HFFc6 (cell line): ENCODE measurements around the gene MAPK6. TPM values are rescaled to one million over a fixed set of nuclear protein-coding genes. Genes with fewer than 3 reads are reported as not detected.

ENCODE experiments used
- DNase-seq: peaks from one replicate; pipeline ENCODE4 v3.0.0-alpha.2; 2018
- H3K27ac Mint-ChIP-seq: 2 replicates; pipeline ENCODE4 v1.8.0; 2020; ENCODE audit warnings: mild to moderate bottlenecking, mixed read lengths
- H3K27me3 Mint-ChIP-seq: 2 replicates; pipeline ENCODE4 v1.8.0; 2021; ENCODE audit warnings: mild to moderate bottlenecking, moderate library complexity, mixed read lengths; ENCODE audit not compliant: insufficient read depth
- H3K36me3 Mint-ChIP-seq: 2 replicates; pipeline ENCODE4 v1.8.0; 2021; ENCODE audit warnings: low read depth, mixed read lengths
- H3K4me1 Mint-ChIP-seq: 2 replicates; pipeline ENCODE4 v1.8.0; 2020; ENCODE audit warnings: low read depth, mixed read lengths
- H3K4me3 Mint-ChIP-seq: 2 replicates; pipeline ENCODE4 v1.8.0; 2020; ENCODE audit warnings: mild to moderate bottlenecking, moderate library complexity, mixed read lengths
- H3K9me3 Mint-ChIP-seq: 2 replicates; pipeline ENCODE4 v1.8.0; 2020; ENCODE audit warnings: mild to moderate bottlenecking, mixed read lengths
- CTCF ChIP-seq: fragments of 200-600 bp; sonication (generic); IDR thresholded peaks from 2 replicates; pipeline ENCODE4 v1.5.0; 2021; ENCODE audit warnings: antibody characterized with exemption, mild to moderate bottlenecking
- total RNA-seq, 6 experiments: library from RNA; stranded (reverse); fragmentation: NEBNext Ultra II Directional; extraction: Animal tissue kit (Norgen Biotek cat#: 25700); gene quantifications; 2 replicates in 1 of 6; 3 replicates in 5 of 6; pipeline ENCODE4 v1.2.3, GENCODE V29; 2021

The MAPK6 gene
- total RNA-seq, 6 experiments from 2014 or later = 43.0 to 61.9 (median 54.6) TPM

- no peaks in the 10 kb centered on the region for H3K36me3 Mint-ChIP-seq
- peaks cover 1% of the 10 kb centered on the region for H3K27me3 Mint-ChIP-seq
- no peak for TF ChIP-seq CTCF
- peaks cover 46% of the 10 kb centered on the region for H3K4me1 Mint-ChIP-seq
- H3K9me3 Mint-ChIP-seq = no peaks in the 10 kb centered on the region
- no peak overlapping the region for H3K27ac Mint-ChIP-seq
- DNase-seq = no peak
- no peak overlapping the region for H3K4me3 Mint-ChIP-seq
These were observed 6.8 kb upstream of the MAPK6 start for GRCh38 chr15:52012210-52012609.

GRCh38 chr15:52013151-52013791 lies 5.7 kb upstream of the MAPK6 start:
- H3K27ac Mint-ChIP-seq = peak overlapping the region; percentile 38
- DNase-seq = peak; percentile 58
- H3K36me3 Mint-ChIP-seq = no peaks in the 10 kb centered on the region
- no peak for TF ChIP-seq CTCF
- H3K27me3 Mint-ChIP-seq = peaks cover 1% of the 10 kb centered on the region
- peak overlapping the region; percentile 1; the same call in 1 of the 2 replicates for H3K4me3 Mint-ChIP-seq
- no peaks in the 10 kb centered on the region for H3K9me3 Mint-ChIP-seq
- H3K4me1 Mint-ChIP-seq = peaks cover 48% of the 10 kb centered on the region

- H3K27ac Mint-ChIP-seq = no peak overlapping the region
- TF ChIP-seq CTCF = no peak
- H3K4me3 Mint-ChIP-seq = no peak overlapping the region
- no peak for DNase-seq
- no peaks in the 10 kb centered on the region for H3K9me3 Mint-ChIP-seq
- peaks cover 1% of the 10 kb centered on the region for H3K27me3 Mint-ChIP-seq
- H3K4me1 Mint-ChIP-seq = peaks cover 47% of the 10 kb centered on the region
- no peaks in the 10 kb centered on the region for H3K36me3 Mint-ChIP-seq
These were observed 4.4 kb upstream of the MAPK6 start for GRCh38 chr15:52014616-52015015.

GRCh38 chr15:52016316-52016715 lies 2.7 kb upstream of the MAPK6 start:
- H3K27me3 Mint-ChIP-seq = peaks cover 4% of the 10 kb centered on the region
- no peak for TF ChIP-seq CTCF
- no peaks in the 10 kb centered on the region for H3K9me3 Mint-ChIP-seq
- peaks cover 11% of the 10 kb centered on the region for H3K36me3 Mint-ChIP-seq
- DNase-seq = no peak
- H3K4me3 Mint-ChIP-seq = no peak overlapping the region
- H3K27ac Mint-ChIP-seq = no peak overlapping the region
- H3K4me1 Mint-ChIP-seq = peaks cover 44% of the 10 kb centered on the region

GRCh38 chr15:52018244-52018643 lies 775 bp upstream of the MAPK6 start:
- peaks cover 11% of the 10 kb centered on the region for H3K36me3 Mint-ChIP-seq

More at GRCh38 chr15:52018244-52018643, 775 bp upstream of the MAPK6 start:
- Mint-ChIP-seq H3K4me3 (peak overlapping the region; percentile 90), H3K27ac (peak overlapping the region; percentile 97), H3K9me3 (no peaks in the 10 kb centered on the region), H3K27me3 (peaks cover 4% of the 10 kb centered on the region), H3K4me1 (peaks cover 43% of the 10 kb centered on the region)
- TF ChIP-seq CTCF = no peak
- peak; percentile 41 for DNase-seq
